HCT116 (cell line): Measurements from ENCODE around the gene ADAMTSL2. TPM values are rescaled to one million over a fixed set of nuclear protein-coding genes. Genes with fewer than 3 reads are reported as not detected.

Experiments
- ATAC-seq: fragments of 200-7000 bp; cut with Tn5 transposase; 2 replicates; pipeline ENCODE4 v1.9.1; 2020; ENCODE audit warnings: mild to moderate bottlenecking, moderate library complexity
- BruUV-seq: library from RNA; stranded (reverse); fragments of 400-500 nt; replicated peaks from 2 replicates; lab custom pipeline; 2021; lab: Mats Ljungman, UMichigan
- CTCF ChIA-PET: fragments of 300-600 bp; sonication (Branson Sonifier 250); formaldehyde crosslinking; loops from one replicate; lab custom pipeline; 2021; ENCODE audit warnings: antibody characterized with exemption; lab: Charles Lee
- POLR2A ChIA-PET: fragments of 300-600, 350-600 bp; sonication (Branson Sonifier 250); formaldehyde crosslinking; loops from one replicate; lab custom pipeline; 2021; ENCODE audit warnings: antibody characterized with exemption; lab: Charles Lee
- RAD21 ChIA-PET, 2 experiments: fragments of 300-600 bp; sonication (Branson Sonifier 250); formaldehyde crosslinking; loops; one replicate each; lab custom pipeline; 2023; ENCODE audit warnings: low total read pairs in 2 of 2; ENCODE audit not compliant: uncharacterized antibody in 2 of 2, unreplicated experiment in 2 of 2, low non-redundant PET in 1 of 2; lab: Charles Lee
- DNase-seq: peaks from one replicate; pipeline ENCODE4 v3.0.0-alpha.2; 2010; ENCODE audit warnings: low read depth, low spot score
- H2AFZ ChIP-seq: fragments of 200-600 bp; shearing (Covaris generic), sonication (generic); 2 replicates; pipeline ENCODE4 v1.6.1; 2017; ENCODE audit warnings: low read depth, mixed run types, mixed read lengths, antibody characterized with exemption, low read length; ENCODE audit not compliant: poor library complexity, severe bottlenecking
- H3K27ac ChIP-seq: 2 replicates; pipeline ENCODE4 v1.5.1; 2012; ENCODE audit warnings: low read depth, low read length
- H3K27me3 ChIP-seq: fragments of 200-600 bp; sonication (generic); 2 replicates; pipeline ENCODE4 v1.6.1; 2016; ENCODE audit warnings: mixed run types, low read length, mixed read lengths; ENCODE audit not compliant: insufficient read depth
- H3K36me3 ChIP-seq, 2 experiments: fragments of 200-500 bp in 1 of 2; fragments of 200-600 bp in 1 of 2; sonication (Bioruptor generic) in 1 of 2; sonication (generic) in 1 of 2; 2 replicates each; pipeline versions ENCODE4 v1.5.1 to v1.6.1; 2014 to 2016; ENCODE audit warnings: low read length in 2 of 2, inconsistent platforms in 1 of 2, mixed read lengths in 1 of 2, mixed run types in 1 of 2; ENCODE audit not compliant: insufficient read depth in 2 of 2, control insufficient read depth in 1 of 2
- H3K4me1 ChIP-seq, 2 experiments: fragments of 200-600 bp in 1 of 2; sonication (generic) in 1 of 2; 2 replicates each; pipeline versions ENCODE4 v1.5.1 to v1.6.1; 2012 to 2017; ENCODE audit warnings: low read length in 2 of 2, inconsistent platforms in 1 of 2, mild to moderate bottlenecking in 1 of 2, mixed read lengths in 1 of 2, mixed run types in 1 of 2, moderate library complexity in 1 of 2; ENCODE audit not compliant: insufficient read depth in 2 of 2, control insufficient read depth in 1 of 2
- H3K4me2 ChIP-seq: fragments of 200-600 bp; sonication (generic); 2 replicates; pipeline ENCODE4 v1.6.1; 2017; ENCODE audit warnings: mixed run types, low read length, mixed read lengths
- H3K4me3 ChIP-seq, 2 experiments: fragments of 200-600 bp in 1 of 2; sonication (generic) in 1 of 2; replicated peaks in 1 of 2; 2 replicates each; pipeline ENCODE4 v1.5.1; 2011 to 2016; ENCODE audit warnings: low read length in 2 of 2, control low read depth in 1 of 2, low read depth in 1 of 2, mild to moderate bottlenecking in 1 of 2, mixed read lengths in 1 of 2, mixed run types in 1 of 2
- H3K79me2 ChIP-seq: fragments of 200-600 bp; sonication (generic); 2 replicates; pipeline ENCODE4 v1.6.1; 2017; ENCODE audit warnings: mild to moderate bottlenecking, mixed run types, low read length, moderate library complexity, mixed read lengths; ENCODE audit not compliant: insufficient read depth
- H3K9ac ChIP-seq: fragments of 200-600 bp; sonication (generic); 2 replicates; pipeline ENCODE4 v1.6.1; 2016; ENCODE audit warnings: low read length, mixed read lengths
- H3K9me2 ChIP-seq: fragments of 200-600 bp; sonication (generic), shearing (Covaris generic); 2 replicates; pipeline ENCODE4 v1.6.1; 2017; ENCODE audit warnings: mixed run types, mild to moderate bottlenecking, moderate library complexity; ENCODE audit not compliant: insufficient read depth
- H3K9me3 ChIP-seq, 2 experiments: fragments of 200-500 bp in 1 of 2; fragments of 200-600 bp in 1 of 2; sonication (Bioruptor generic) in 1 of 2; sonication (generic) in 1 of 2; 2 replicates each; pipeline ENCODE4 v1.6.1; 2014 to 2017; ENCODE audit warnings: low read length in 2 of 2, mixed read lengths in 2 of 2, inconsistent platforms in 1 of 2, low read depth in 1 of 2, mild to moderate bottlenecking in 1 of 2, mixed run types in 1 of 2, moderate library complexity in 1 of 2; ENCODE audit not compliant: control insufficient read depth in 1 of 2, insufficient read depth in 1 of 2
- H4K20me1 ChIP-seq: fragments of 200-600 bp; sonication (generic), shearing (Covaris generic); 2 replicates; pipeline ENCODE4 v1.6.1; 2017; ENCODE audit warnings: mixed run types, mild to moderate bottlenecking, moderate library complexity; ENCODE audit not compliant: insufficient read depth
- CBX3 ChIP-seq: IDR thresholded peaks from 2 replicates; pipeline ENCODE4 v1.6.1; 2012; ENCODE audit warnings: low read depth
- EGR1 ChIP-seq: IDR thresholded peaks from 2 replicates; pipeline ENCODE4 v1.6.1; 2012; ENCODE audit warnings: low read depth
- ELF1 ChIP-seq: IDR thresholded peaks from 2 replicates; pipeline ENCODE4 v1.6.1; 2012; ENCODE audit warnings: low read depth, borderline replicate concordance
- JUND ChIP-seq: IDR thresholded peaks from 2 replicates; pipeline ENCODE4 v1.6.1; 2012
- POLR2A ChIP-seq: IDR thresholded peaks from 2 replicates; pipeline ENCODE4 v1.7.0; 2011; ENCODE audit warnings: borderline replicate concordance; ENCODE audit not compliant: insufficient read depth, insufficient read length; ENCODE audit errors: extremely low read depth
- POLR2AphosphoS5 ChIP-seq: IDR thresholded peaks from 2 replicates; pipeline ENCODE4 v1.6.1; 2011; ENCODE audit warnings: mild to moderate bottlenecking, low read depth, low read length, moderate library complexity
- RAD21 ChIP-seq: IDR thresholded peaks from 2 replicates; pipeline ENCODE4 v1.6.1; 2012; ENCODE audit warnings: low read depth, mild to moderate bottlenecking
- SIN3A ChIP-seq: IDR thresholded peaks from 2 replicates; pipeline ENCODE4 v1.6.1; 2012; ENCODE audit warnings: low read depth
- SP1 ChIP-seq: IDR thresholded peaks from 2 replicates; pipeline ENCODE4 v1.6.1; 2012; ENCODE audit warnings: low read depth
- SRF ChIP-seq: IDR thresholded peaks from 2 replicates; pipeline ENCODE4 v1.6.1; 2012; ENCODE audit warnings: low read depth
- YY1 ChIP-seq: IDR thresholded peaks from 2 replicates; pipeline ENCODE4 v1.6.1; 2011; ENCODE audit warnings: low read length, low read depth, moderate library complexity, mild to moderate bottlenecking; ENCODE audit not compliant: insufficient replicate concordance; ENCODE audit errors: extremely low read depth
- ZFX ChIP-seq: fragments of 450-650 bp; IDR thresholded peaks from 2 replicates; pipeline ENCODE4 v1.6.1; 2017
- ZNF274 ChIP-seq: fragments of 200-500 bp; sonication (Bioruptor generic); IDR thresholded peaks from 2 replicates; pipeline ENCODE4 v1.6.1; 2014; ENCODE audit warnings: mild to moderate bottlenecking, low read depth, low read length, inconsistent platforms
- intact Hi-C: fragments of 100-400 bp; cut with micrococcal nuclease; formaldehyde crosslinking; loops from 2 replicates; pipeline ENCODE4 v1.10.0; 2022
- total RNA-seq: library from RNA; stranded (reverse); gene quantifications from one replicate; pipeline ENCODE4 v1.2.1, GENCODE V29; 2021; ENCODE audit not compliant: unreplicated experiment
- TF ChIP-seq, protein P1 (sequence below), 3 experiments: fragments of 200-600 bp in 1 of 3; sonication (generic) in 1 of 3; IDR thresholded peaks in 2 of 3; conservative IDR thresholded peaks in 1 of 3; 2 replicates each; pipeline ENCODE4 v1.5.1; 2012 to 2017; ENCODE audit warnings: low read depth in 2 of 3, low read length in 2 of 3, antibody characterized with exemption in 1 of 3, borderline replicate concordance in 1 of 3, control low read depth in 1 of 3, mild to moderate bottlenecking in 1 of 3, mixed read lengths in 1 of 3, mixed run types in 1 of 3, moderate library complexity in 1 of 3; ENCODE audit not compliant: insufficient read depth in 1 of 3
- TF ChIP-seq, protein P2 (sequence below): IDR thresholded peaks from 2 replicates; pipeline ENCODE4 v1.6.1; 2012; ENCODE audit warnings: low read depth
- TF ChIP-seq, protein P3 (sequence below): IDR thresholded peaks from 2 replicates; pipeline ENCODE4 v1.6.1; 2011; ENCODE audit warnings: mild to moderate bottlenecking, low read length, moderate library complexity; ENCODE audit not compliant: insufficient replicate concordance; ENCODE audit errors: extremely low read depth

The ADAMTSL2 gene
- total RNA-seq, 1 experiment from 2014 or later: not detected

DNA sequence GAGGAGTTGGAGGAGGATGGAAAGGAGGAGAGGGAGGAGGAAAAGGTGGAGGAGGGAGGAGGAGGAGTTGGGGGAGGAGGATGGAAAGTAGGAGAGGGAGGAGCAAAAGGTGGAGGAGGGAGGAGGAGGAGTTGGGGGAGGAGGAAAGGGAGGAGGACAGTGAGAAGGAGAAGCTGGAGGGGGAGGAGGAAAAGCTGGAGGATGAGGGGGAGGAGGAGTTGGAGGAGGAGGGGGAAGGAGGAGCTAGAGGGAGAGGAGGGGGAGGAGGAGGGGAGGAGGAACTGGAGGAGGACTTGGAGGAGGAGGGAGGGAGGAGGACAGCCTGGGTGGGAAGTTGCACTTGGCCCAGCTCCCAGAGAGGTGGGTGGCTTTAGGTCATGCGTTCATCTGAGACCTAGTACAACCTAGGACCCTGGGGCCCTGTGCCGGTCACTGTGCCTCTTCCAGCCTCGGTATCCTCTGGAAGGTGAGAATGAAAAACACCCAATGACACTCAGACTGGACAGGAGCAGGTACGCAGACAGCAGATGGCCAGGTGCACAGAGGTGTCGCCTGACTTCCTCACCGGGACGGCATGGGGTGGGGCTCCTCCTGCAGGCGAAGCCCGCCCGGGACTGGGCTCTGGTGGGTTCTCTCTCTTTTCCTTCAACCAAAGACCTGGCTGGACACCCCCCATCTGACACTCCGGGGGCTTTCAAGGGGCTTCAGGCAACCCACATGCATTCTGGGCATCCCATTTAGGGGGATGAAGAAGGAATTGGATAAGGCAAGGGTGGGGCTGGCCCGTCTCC lies 43.4 kb upstream of the ADAMTSL2 start:
- RAD21 ChIA-PET: interaction anchor here in 1 of 2 experiments (0.6 kb wide), 1 partner anchor 19 kb away, joined by 3 read pairs; no protein-coding TSS in a partner anchor
- Histone ChIP-seq H3K9me3 (no peaks in the 10 kb centered on the region), H3K36me3 (no peaks in the 10 kb centered on the region), H3K9ac (no peak overlapping the region), H3K9me2 (no peaks in the 10 kb centered on the region), H3K79me2 (no peaks in the 10 kb centered on the region), H3K27ac (no peak overlapping the region), H4K20me1 (no peaks in the 10 kb centered on the region), H3K4me1 (peaks cover 1 to 6% of the 10 kb centered on the region in 2 experiments; a peak in 3 of 4 replicates), H3K27me3 (no peaks in the 10 kb centered on the region), H3K4me2 (no peak overlapping the region), H3K4me3 (no peak overlapping the region), H2AFZ (no peak overlapping the region)
- TF ChIP-seq SRF (no peak), CBX3 (no peak), RAD21 (no peak), JUND (no peak), SP1 (no peak), POLR2AphosphoS5 (no peak), SIN3A (no peak), ZNF274 (no peak), ZFX (no peak), POLR2A (no peak), EGR1 (no peak), YY1 (no peak), ELF1 (no peak)
- TF ChIP-seq, protein P1, sequence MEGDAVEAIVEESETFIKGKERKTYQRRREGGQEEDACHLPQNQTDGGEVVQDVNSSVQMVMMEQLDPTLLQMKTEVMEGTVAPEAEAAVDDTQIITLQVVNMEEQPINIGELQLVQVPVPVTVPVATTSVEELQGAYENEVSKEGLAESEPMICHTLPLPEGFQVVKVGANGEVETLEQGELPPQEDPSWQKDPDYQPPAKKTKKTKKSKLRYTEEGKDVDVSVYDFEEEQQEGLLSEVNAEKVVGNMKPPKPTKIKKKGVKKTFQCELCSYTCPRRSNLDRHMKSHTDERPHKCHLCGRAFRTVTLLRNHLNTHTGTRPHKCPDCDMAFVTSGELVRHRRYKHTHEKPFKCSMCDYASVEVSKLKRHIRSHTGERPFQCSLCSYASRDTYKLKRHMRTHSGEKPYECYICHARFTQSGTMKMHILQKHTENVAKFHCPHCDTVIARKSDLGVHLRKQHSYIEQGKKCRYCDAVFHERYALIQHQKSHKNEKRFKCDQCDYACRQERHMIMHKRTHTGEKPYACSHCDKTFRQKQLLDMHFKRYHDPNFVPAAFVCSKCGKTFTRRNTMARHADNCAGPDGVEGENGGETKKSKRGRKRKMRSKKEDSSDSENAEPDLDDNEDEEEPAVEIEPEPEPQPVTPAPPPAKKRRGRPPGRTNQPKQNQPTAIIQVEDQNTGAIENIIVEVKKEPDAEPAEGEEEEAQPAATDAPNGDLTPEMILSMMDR (IDR thresholded peaks at IDR 0.05 in 2 of 3, conservative IDR thresholded peaks at IDR 0.05 in 1 of 3; ENCODE audit: borderline replicate concordance in 1 of 3, insufficient read depth in 1 of 3, low read depth in 2 of 3, low read length in 2 of 3): no peak
- TF ChIP-seq, protein P2, sequence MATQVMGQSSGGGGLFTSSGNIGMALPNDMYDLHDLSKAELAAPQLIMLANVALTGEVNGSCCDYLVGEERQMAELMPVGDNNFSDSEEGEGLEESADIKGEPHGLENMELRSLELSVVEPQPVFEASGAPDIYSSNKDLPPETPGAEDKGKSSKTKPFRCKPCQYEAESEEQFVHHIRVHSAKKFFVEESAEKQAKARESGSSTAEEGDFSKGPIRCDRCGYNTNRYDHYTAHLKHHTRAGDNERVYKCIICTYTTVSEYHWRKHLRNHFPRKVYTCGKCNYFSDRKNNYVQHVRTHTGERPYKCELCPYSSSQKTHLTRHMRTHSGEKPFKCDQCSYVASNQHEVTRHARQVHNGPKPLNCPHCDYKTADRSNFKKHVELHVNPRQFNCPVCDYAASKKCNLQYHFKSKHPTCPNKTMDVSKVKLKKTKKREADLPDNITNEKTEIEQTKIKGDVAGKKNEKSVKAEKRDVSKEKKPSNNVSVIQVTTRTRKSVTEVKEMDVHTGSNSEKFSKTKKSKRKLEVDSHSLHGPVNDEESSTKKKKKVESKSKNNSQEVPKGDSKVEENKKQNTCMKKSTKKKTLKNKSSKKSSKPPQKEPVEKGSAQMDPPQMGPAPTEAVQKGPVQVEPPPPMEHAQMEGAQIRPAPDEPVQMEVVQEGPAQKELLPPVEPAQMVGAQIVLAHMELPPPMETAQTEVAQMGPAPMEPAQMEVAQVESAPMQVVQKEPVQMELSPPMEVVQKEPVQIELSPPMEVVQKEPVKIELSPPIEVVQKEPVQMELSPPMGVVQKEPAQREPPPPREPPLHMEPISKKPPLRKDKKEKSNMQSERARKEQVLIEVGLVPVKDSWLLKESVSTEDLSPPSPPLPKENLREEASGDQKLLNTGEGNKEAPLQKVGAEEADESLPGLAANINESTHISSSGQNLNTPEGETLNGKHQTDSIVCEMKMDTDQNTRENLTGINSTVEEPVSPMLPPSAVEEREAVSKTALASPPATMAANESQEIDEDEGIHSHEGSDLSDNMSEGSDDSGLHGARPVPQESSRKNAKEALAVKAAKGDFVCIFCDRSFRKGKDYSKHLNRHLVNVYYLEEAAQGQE: no peak
- TF ChIP-seq, protein P3, sequence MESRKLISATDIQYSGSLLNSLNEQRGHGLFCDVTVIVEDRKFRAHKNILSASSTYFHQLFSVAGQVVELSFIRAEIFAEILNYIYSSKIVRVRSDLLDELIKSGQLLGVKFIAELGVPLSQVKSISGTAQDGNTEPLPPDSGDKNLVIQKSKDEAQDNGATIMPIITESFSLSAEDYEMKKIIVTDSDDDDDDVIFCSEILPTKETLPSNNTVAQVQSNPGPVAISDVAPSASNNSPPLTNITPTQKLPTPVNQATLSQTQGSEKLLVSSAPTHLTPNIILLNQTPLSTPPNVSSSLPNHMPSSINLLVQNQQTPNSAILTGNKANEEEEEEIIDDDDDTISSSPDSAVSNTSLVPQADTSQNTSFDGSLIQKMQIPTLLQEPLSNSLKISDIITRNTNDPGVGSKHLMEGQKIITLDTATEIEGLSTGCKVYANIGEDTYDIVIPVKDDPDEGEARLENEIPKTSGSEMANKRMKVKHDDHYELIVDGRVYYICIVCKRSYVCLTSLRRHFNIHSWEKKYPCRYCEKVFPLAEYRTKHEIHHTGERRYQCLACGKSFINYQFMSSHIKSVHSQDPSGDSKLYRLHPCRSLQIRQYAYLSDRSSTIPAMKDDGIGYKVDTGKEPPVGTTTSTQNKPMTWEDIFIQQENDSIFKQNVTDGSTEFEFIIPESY: no peak
- CTCF ChIA-PET: interaction anchor here (0.6 kb wide), 2 partner anchors 161 to 684 kb away, joined by 3 read pairs; no protein-coding TSS in a partner anchor
- POLR2A ChIA-PET: no interaction called here
- intact Hi-C loops: no loop called here
- ATAC-seq (no peak), DNase-seq (no peak)
- BruUV-seq: no TSS peak
